Lung (tissue), 12 donors: ENCODE results near the gene GNB5. TPM values are rescaled to one million over a fixed set of nuclear protein-coding genes. Genes with fewer than 3 reads are reported as not detected.

Experiments
- ATAC-seq: fragments of 200-7000 bp; cut with Tn5 transposase; one replicate; pipeline ENCODE4 v1.9.1; 2020; ENCODE audit warnings: moderate number of reproducible peaks; ENCODE audit not compliant: insufficient read depth, low FRiP score
- DNase-seq, 3 donors: peaks; one replicate each; pipeline ENCODE4 v3.0.0-alpha.2; 2013 to 2017
- H3K27ac ChIP-seq, 2 donors: one replicate each; pipeline ENCODE4 v1.5.1; 2013; ENCODE audit warnings: mild to moderate bottlenecking in 2 of 2, moderate library complexity in 2 of 2, control low read depth in 1 of 2, inconsistent platforms in 1 of 2, low read depth in 1 of 2, low read length in 1 of 2
- H3K27me3 ChIP-seq, 3 donors: one replicate each; pipeline ENCODE4 v1.5.1; 2013; ENCODE audit warnings: low read length in 2 of 3; ENCODE audit not compliant: control insufficient read depth in 3 of 3, insufficient read depth in 3 of 3
- H3K36me3 ChIP-seq, 4 donors: one replicate each; pipeline ENCODE4 v1.5.1; 2013; ENCODE audit warnings: low read length in 4 of 4, mild to moderate bottlenecking in 1 of 4, moderate library complexity in 1 of 4; ENCODE audit not compliant: control insufficient read depth in 4 of 4, insufficient read depth in 4 of 4
- H3K4me1 ChIP-seq, 5 donors: one replicate each; pipeline ENCODE4 v1.5.1; 2013; ENCODE audit warnings: low read length in 5 of 5, mild to moderate bottlenecking in 2 of 5, moderate library complexity in 1 of 5; ENCODE audit not compliant: control insufficient read depth in 5 of 5, insufficient read depth in 5 of 5
- H3K4me3 ChIP-seq: one replicate; pipeline ENCODE4 v1.5.1; 2013; ENCODE audit warnings: mild to moderate bottlenecking, control low read depth, moderate library complexity
- H3K9ac ChIP-seq, 2 donors: one replicate each; pipeline ENCODE4 v1.5.1; 2013; ENCODE audit warnings: low read length in 2 of 2, control low read depth in 1 of 2; ENCODE audit not compliant: insufficient read depth in 1 of 2
- H3K9me3 ChIP-seq, 4 donors: one replicate each; pipeline ENCODE4 v1.5.1; 2013; ENCODE audit warnings: low read length in 3 of 4, mild to moderate bottlenecking in 1 of 4, moderate library complexity in 1 of 4; ENCODE audit not compliant: control insufficient read depth in 4 of 4, insufficient read depth in 3 of 4
- WGBS, 2 donors: extraction: QIAGEN DNeasy Blood & Tissue Kit; methylation state at CpG; one replicate each; pipeline ENCODE4 v1.1.7; 2013; 5-methylcytosine and 5-hydroxymethylcytosine counted together
- polyA plus RNA-seq, 2 donors: library from polyadenylated mRNA; stranded (reverse); fragments of 200-250 nt; gene quantifications; one replicate each; pipeline ENCODE4 v1.2.1, GENCODE V29; 2013
- total RNA-seq, 2 donors: library from RNA; depleted of rRNA in 1 of 2; stranded (reverse); fragments of >200 nt in 1 of 2; gene quantifications; one replicate each; pipeline ENCODE4 v1.2.1, GENCODE V29; 2014 to 2021
- TF ChIP-seq, protein P1 (sequence below): IDR thresholded peaks from 2 replicates; pipeline ENCODE4 v1.5.1; 2012; ENCODE audit warnings: mild to moderate bottlenecking; ENCODE audit errors: control extremely low read depth, extremely low read depth
- donor health status: control.
- donor health status: control.
- donor health status: Bipolar disorder and iron deficiency.
- donor health status: healthy.
- donor health status: DM: yes; HTN: yes; CAD: no.

The GNB5 gene
- total and polyA plus RNA-seq, 4 donors, result 8.0 to 21.5 (median 11.2) TPM

DNA sequence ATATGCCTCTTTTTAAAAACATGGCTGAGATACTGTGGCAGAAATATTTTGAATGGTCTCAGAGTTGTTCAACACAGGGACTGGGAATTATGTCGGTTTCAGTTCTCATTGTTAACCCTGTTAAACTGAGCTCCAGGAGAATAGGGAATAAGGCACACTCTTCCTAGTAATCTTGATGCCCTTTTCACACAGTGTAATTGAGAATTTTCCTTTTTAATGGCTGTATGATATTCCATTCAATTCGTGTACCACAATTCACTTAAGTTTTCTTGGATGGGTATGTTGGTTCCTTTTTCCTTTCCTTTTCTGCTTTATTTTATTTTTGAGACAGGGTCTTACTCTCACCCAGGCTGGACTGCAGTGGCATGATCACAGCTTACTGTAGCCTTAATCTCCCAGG lies 44.9 kb downstream of the GNB5 start:
- DNase-seq (no peak), ATAC-seq (no peak)
- WGBS, 2 donors, result 93 to 98% methylated on average over 2 of the region's 2 CpGs
- H3K36me3 ChIP-seq, result peaks cover 0 to 17% (median 5%) of the 10 kb centered on the region in 4 donors
- TF ChIP-seq, protein P1, sequence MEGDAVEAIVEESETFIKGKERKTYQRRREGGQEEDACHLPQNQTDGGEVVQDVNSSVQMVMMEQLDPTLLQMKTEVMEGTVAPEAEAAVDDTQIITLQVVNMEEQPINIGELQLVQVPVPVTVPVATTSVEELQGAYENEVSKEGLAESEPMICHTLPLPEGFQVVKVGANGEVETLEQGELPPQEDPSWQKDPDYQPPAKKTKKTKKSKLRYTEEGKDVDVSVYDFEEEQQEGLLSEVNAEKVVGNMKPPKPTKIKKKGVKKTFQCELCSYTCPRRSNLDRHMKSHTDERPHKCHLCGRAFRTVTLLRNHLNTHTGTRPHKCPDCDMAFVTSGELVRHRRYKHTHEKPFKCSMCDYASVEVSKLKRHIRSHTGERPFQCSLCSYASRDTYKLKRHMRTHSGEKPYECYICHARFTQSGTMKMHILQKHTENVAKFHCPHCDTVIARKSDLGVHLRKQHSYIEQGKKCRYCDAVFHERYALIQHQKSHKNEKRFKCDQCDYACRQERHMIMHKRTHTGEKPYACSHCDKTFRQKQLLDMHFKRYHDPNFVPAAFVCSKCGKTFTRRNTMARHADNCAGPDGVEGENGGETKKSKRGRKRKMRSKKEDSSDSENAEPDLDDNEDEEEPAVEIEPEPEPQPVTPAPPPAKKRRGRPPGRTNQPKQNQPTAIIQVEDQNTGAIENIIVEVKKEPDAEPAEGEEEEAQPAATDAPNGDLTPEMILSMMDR, result no peak
- H3K27ac ChIP-seq, result no peak overlapping the region
- H3K9ac ChIP-seq, result no peak overlapping the region
- no peak overlapping the region for H3K4me3 ChIP-seq
- no peaks in the 10 kb centered on the region for H3K27me3 ChIP-seq
- no peaks in the 10 kb centered on the region for H3K4me1 ChIP-seq
- peaks cover 0 to 2% (median 0%) of the 10 kb centered on the region in 4 donors for H3K9me3 ChIP-seq

DNA sequence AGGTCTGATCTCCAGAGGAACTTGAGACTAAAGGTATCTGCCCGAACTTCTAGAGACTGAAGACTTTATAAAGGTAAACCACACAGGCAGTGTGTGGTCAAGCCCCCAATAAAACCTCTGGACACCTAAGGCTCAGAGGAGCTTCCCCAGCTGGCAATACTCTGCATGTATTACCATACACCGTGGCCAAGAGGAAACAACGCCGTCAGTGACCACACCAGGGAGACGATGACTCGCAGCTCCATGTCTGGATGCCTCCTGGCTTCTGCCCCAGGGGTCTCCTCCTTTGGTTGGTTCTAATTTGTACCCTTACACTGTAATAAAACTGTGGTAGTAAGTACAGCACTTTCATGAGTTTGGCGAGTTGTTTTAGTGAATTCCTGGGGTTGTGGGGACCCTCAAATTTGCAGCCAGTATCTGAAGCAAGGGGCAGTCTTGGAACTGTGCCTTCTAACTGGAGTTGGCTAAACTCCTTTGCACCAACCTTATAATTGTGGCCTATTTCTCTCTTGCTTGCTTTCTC lies 46.5 kb downstream of the GNB5 start:
- DNase-seq (no peak), ATAC-seq (no peak)
- 90 to 96% methylated on average over 7 of the region's 7 CpGs for WGBS, 2 donors
- peaks cover 0 to 2% (median 0%) of the 10 kb centered on the region in 4 donors for H3K9me3 ChIP-seq
- no peak overlapping the region for H3K27ac ChIP-seq
- TF ChIP-seq, protein P1, result no peak
- H3K4me3 ChIP-seq, result no peak overlapping the region
- H3K27me3 ChIP-seq, result no peaks in the 10 kb centered on the region
- H3K36me3 ChIP-seq, result peaks cover 0 to 13% (median 6%) of the 10 kb centered on the region in 4 donors
- H3K4me1 ChIP-seq, result no peaks in the 10 kb centered on the region
- H3K9ac ChIP-seq, result no peak overlapping the region

DNA sequence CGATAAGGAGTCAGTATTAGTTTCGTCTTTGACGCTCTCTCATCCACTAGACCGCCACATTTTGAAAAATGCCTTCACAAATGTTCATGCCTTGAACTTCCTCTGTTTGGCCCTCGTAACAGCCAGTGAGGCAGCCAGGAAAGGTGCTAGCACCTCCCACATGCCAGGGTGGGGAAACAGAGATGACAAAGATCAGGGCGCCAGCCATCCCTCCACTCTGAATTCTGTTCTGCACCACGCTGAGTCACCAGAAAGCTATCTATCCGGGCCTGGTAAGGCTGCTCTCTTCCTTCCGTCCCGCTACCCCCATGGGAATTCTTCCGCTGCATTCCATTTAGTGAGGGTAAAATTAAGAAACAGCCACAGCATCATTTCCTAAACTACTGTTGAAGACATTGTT lies 47.3 kb downstream of the GNB5 start:
- Histone ChIP-seq H3K27me3 (no peaks in the 10 kb centered on the region), H3K36me3 (peaks cover 0 to 7% (median 6%) of the 10 kb centered on the region in 4 donors), H3K4me3 (no peak overlapping the region), H3K9ac (no peak overlapping the region), H3K27ac (no peak overlapping the region), H3K4me1 (no peaks in the 10 kb centered on the region), H3K9me3 (peaks cover 0 to 2% (median 0%) of the 10 kb centered on the region in 4 donors)
- DNase-seq (no peak), ATAC-seq (no peak)
- TF ChIP-seq, protein P1, result no peak
- WGBS, 2 donors, result 81 to 87% methylated on average over 11 of the region's 11 CpGs

DNA sequence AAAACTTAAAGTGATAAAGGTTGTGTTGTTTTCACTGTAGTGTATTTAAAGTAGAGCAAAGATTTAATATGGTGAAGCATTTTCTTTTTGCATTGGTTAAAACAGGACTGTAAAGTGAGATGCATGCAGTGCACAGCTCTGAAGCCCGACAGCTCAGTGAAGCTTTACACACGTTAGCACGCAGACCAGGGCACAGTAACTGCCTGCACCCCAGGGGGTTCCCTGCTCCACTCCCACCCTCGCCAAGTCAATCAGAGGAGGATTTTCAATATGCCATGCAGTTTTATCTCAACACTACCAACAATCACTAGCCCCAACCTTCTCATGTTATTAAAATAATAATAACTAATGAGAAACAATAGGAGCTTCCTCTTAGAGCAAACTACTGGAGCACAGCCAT lies 50.5 kb downstream of the GNB5 start:
- WGBS, 2 donors, result 92% methylated on average over 4 of the region's 4 CpGs
- H3K9me3 ChIP-seq, result peaks cover 0 to 2% (median 0%) of the 10 kb centered on the region in 4 donors
- no peaks in the 10 kb centered on the region for H3K27me3 ChIP-seq
- ATAC-seq, result no peak
- no peak for DNase-seq
- no peak overlapping the region for H3K27ac ChIP-seq
- H3K4me3 ChIP-seq, result no peak overlapping the region
- peaks cover 0 to 5% (median 3%) of the 10 kb centered on the region in 4 donors for H3K36me3 ChIP-seq
- H3K4me1 ChIP-seq, result peaks cover 0 to 5% (median 0%) of the 10 kb centered on the region in 5 donors
- H3K9ac ChIP-seq, result no peak overlapping the region
- TF ChIP-seq, protein P1, result no peak
